PC-3 (cell line): Measurements from ENCODE around the gene KCNQ1. TPM values are rescaled to one million over a fixed set of nuclear protein-coding genes. Genes with fewer than 3 reads are reported as not detected.

ENCODE experiments used
- ATAC-seq: fragments of 200-7000 bp; cut with Tn5 transposase; 2 replicates; pipeline ENCODE4 v1.9.1; 2020; ENCODE audit warnings: mild to moderate bottlenecking, moderate library complexity
- BruUV-seq: library from RNA; stranded (reverse); fragments of 400-500 nt; replicated peaks from 2 replicates; lab custom pipeline; 2021; lab: Mats Ljungman, UMichigan
- CTCF ChIA-PET: fragments of 300-600 bp; sonication (Branson Sonifier 250); formaldehyde crosslinking; loops from one replicate; lab custom pipeline; 2022; ENCODE audit warnings: antibody characterized with exemption; lab: Charles Lee
- POLR2A ChIA-PET: fragments of 300-600 bp; sonication (Branson Sonifier 250); formaldehyde crosslinking; loops from one replicate; lab custom pipeline; 2022; ENCODE audit warnings: antibody characterized with exemption; ENCODE audit not compliant: unreplicated experiment; lab: Charles Lee
- DNase-seq: peaks from one replicate; pipeline ENCODE4 v3.0.0-alpha.2; 2015
- H2AFZ ChIP-seq: fragments of 300-600 bp; sonication (generic); 2 replicates; pipeline ENCODE4 v1.6.0; 2016; ENCODE audit warnings: antibody characterized with exemption, low read length
- H3F3A ChIP-seq: fragments of 300-600 bp; sonication (generic); one replicate; pipeline ENCODE4 v1.6.0; 2017; ENCODE audit warnings: antibody characterized with exemption, low read length, control low read depth, mild to moderate bottlenecking; ENCODE audit not compliant: unreplicated experiment
- H3K27ac ChIP-seq: fragments of 300-600 bp; sonication (generic); 2 replicates; pipeline ENCODE4 v1.5.1; 2016; ENCODE audit warnings: mild to moderate bottlenecking, low read length
- H3K27me3 ChIP-seq: fragments of 300-600 bp; sonication (generic); 2 replicates; pipeline ENCODE4 v1.6.1; 2016; ENCODE audit warnings: low read length, mixed read lengths
- H3K36me3 ChIP-seq: fragments of 300-600 bp; sonication (generic); 2 replicates; pipeline ENCODE4 v1.6.1; 2016; ENCODE audit warnings: low read depth, mixed run types, low read length, mixed read lengths
- H3K4me1 ChIP-seq: fragments of 300-600 bp; sonication (generic); 2 replicates; pipeline ENCODE4 v1.5.1; 2016; ENCODE audit warnings: low read length; ENCODE audit not compliant: insufficient read depth
- H3K4me2 ChIP-seq: fragments of 300-600 bp; sonication (generic); 2 replicates; pipeline ENCODE4 v1.6.0; 2016; ENCODE audit warnings: low read length
- H3K4me3 ChIP-seq: fragments of 300-600 bp; sonication (generic); 2 replicates; pipeline ENCODE4 v1.5.1; 2016; ENCODE audit warnings: mild to moderate bottlenecking, low read length, mixed read lengths
- H3K79me2 ChIP-seq: fragments of 300-600 bp; sonication (generic); 2 replicates; pipeline ENCODE4 v1.6.1; 2017; ENCODE audit warnings: low read length, mixed read lengths
- H3K9ac ChIP-seq: fragments of 300-600 bp; sonication (generic); 2 replicates; pipeline ENCODE4 v1.6.0; 2016; ENCODE audit warnings: mild to moderate bottlenecking, low read length
- H3K9me2 ChIP-seq: fragments of 300-600 bp; sonication (generic); replicated peaks from 2 replicates; pipeline ENCODE4 v1.6.1; 2016; ENCODE audit warnings: mixed run types, low read length, mixed read lengths
- H3K9me3 ChIP-seq: fragments of 300-600 bp; sonication (generic); 2 replicates; pipeline ENCODE4 v1.6.1; 2016; ENCODE audit warnings: low read length, mixed read lengths
- H4K20me1 ChIP-seq: fragments of 300-600 bp; sonication (generic); 2 replicates; pipeline ENCODE4 v1.6.1; 2016; ENCODE audit warnings: low read length, mixed read lengths
- CTCF ChIP-seq: fragments of 300-600 bp; sonication (generic); conservative IDR thresholded peaks from 2 replicates; pipeline ENCODE4 v1.5.1; 2017; ENCODE audit warnings: antibody characterized with exemption, low read depth, mild to moderate bottlenecking, low read length
- EZH2 ChIP-seq: fragments of 300-600 bp; sonication (generic); IDR thresholded peaks from one replicate; pipeline ENCODE4 v1.6.1; 2017; ENCODE audit warnings: antibody characterized with exemption, mild to moderate bottlenecking, low read length; ENCODE audit not compliant: unreplicated experiment
- EZH2phosphoT487 ChIP-seq: fragments of 300-600 bp; sonication (generic); IDR thresholded peaks from 2 replicates; pipeline ENCODE4 v1.6.1; 2018; ENCODE audit warnings: mild to moderate bottlenecking, antibody characterized with exemption, low read length, borderline replicate concordance
- intact Hi-C: fragments of 100-400 bp; cut with micrococcal nuclease; formaldehyde crosslinking; loops from 2 replicates; pipeline ENCODE4 v1.9.0; 2023
- total RNA-seq: library from RNA; depleted of rRNA; stranded (reverse); fragments of >200 nt; gene quantifications from 2 replicates; pipeline ENCODE4 v1.2.3, GENCODE V29; 2014

Gene KCNQ1
- total RNA-seq, 1 experiment from 2014 or later, result 0.40 TPM

GRCh38 chr11:2827792-2828191, 383.0 kb downstream of the KCNQ1 start:
- ATAC-seq (no peak), DNase-seq (no peak)
- Histone ChIP-seq H3F3A (no peaks in the 10 kb centered on the region), H3K4me1 (peaks cover 19% of the 10 kb centered on the region), H3K9me3 (peaks cover 11% of the 10 kb centered on the region; the same call in 1 of the 2 replicates), H4K20me1 (no peaks in the 10 kb centered on the region), H3K36me3 (no peaks in the 10 kb centered on the region), H3K9ac (no peak overlapping the region), H3K4me2 (no peak overlapping the region), H3K27ac (no peak overlapping the region), H3K9me2 (no peaks in the 10 kb centered on the region), H2AFZ (no peak overlapping the region), H3K27me3 (no peaks in the 10 kb centered on the region), H3K79me2 (no peaks in the 10 kb centered on the region), H3K4me3 (no peak overlapping the region)
- ChIA-PET POLR2A (no interaction called here), CTCF (no interaction called here)
- no peak for TF ChIP-seq CTCF
- TF ChIP-seq EZH2, result no peak
- TF ChIP-seq EZH2phosphoT487, result no peak
- intact Hi-C loops, result no loop called here
- BruUV-seq, result no TSS peak

GRCh38 chr11:2828585-2829330, 383.9 kb downstream of the KCNQ1 start:
- Histone ChIP-seq H3K4me2 (no peak overlapping the region), H3K4me3 (no peak overlapping the region), H3K9me3 (0 out of 2 replicates have a peak, but pooled peaks cover 6% of the 10 kb centered on the region), H3F3A (no peaks in the 10 kb centered on the region), H3K36me3 (no peaks in the 10 kb centered on the region), H3K9me2 (no peaks in the 10 kb centered on the region), H3K4me1 (peaks cover 19% of the 10 kb centered on the region), H3K79me2 (no peaks in the 10 kb centered on the region), H4K20me1 (no peaks in the 10 kb centered on the region), H2AFZ (no peak overlapping the region), H3K27ac (no peak overlapping the region), H3K9ac (no peak overlapping the region), H3K27me3 (no peaks in the 10 kb centered on the region)
- DNase-seq, result no peak
- ChIA-PET CTCF (no interaction called here), POLR2A (interaction anchor here (0.7 kb wide), 1 partner anchor 19 kb away, joined by 4 read pairs; no protein-coding TSS in a partner anchor)
- intact Hi-C loops, result no loop called here
- TF ChIP-seq CTCF (no peak), EZH2 (no peak), EZH2phosphoT487 (no peak)
- ATAC-seq, result no peak
- BruUV-seq, result no TSS peak
